H1 (cell line): ENCODE data around the gene AOAH. TPM values are rescaled to one million over a fixed set of nuclear protein-coding genes. Genes with fewer than 3 reads are reported as not detected.

Source experiments
- CTCF ChIA-PET: fragments of 300-600 bp; sonication (Branson Sonifier 250); formaldehyde crosslinking; loops from one replicate; lab custom pipeline; 2021; ENCODE audit not compliant: partially characterized antibody; lab: Charles Lee
- POLR2A ChIA-PET: fragments of 300-600 bp; sonication (Branson Sonifier 250); formaldehyde crosslinking; loops from one replicate; lab custom pipeline; 2021; ENCODE audit warnings: inconsistent platforms; ENCODE audit not compliant: partially characterized antibody; lab: Charles Lee
- DNase-seq, 2 experiments: peaks; one replicate each; pipeline versions ENCODE4 v3.0.0 to v3.0.0-alpha.2; 2010 to 2022; ENCODE audit warnings: low spot score in 2 of 2, low read depth in 1 of 2, mixed read lengths in 1 of 2
- FAIRE-seq: peaks from 2 replicates; lab custom pipeline; 2011; peaks lifted over from hg19 to GRCh38; lab: Jason Lieb, UNC
- H2AFZ ChIP-seq: 2 replicates; pipeline ENCODE4 v1.8.1; 2012; ENCODE audit warnings: low read length, inconsistent platforms
- H2AK5ac ChIP-seq: 2 replicates; pipeline ENCODE4 v1.6.1; 2013; ENCODE audit warnings: low read depth, low read length
- H2BK120ac ChIP-seq: replicated peaks from 2 replicates; pipeline ENCODE3; 2013; ENCODE audit warnings: low read depth, low read length, inconsistent platforms
- H2BK12ac ChIP-seq: 2 replicates; pipeline ENCODE4 v1.6.1; 2013; ENCODE audit warnings: low read depth, low read length
- H2BK15ac ChIP-seq: 2 replicates; pipeline ENCODE4 v1.6.1; 2013; ENCODE audit warnings: low read length
- H2BK20ac ChIP-seq: 2 replicates; pipeline ENCODE4 v1.6.1; 2013; ENCODE audit warnings: low read length
- H2BK5ac ChIP-seq: 2 replicates; pipeline ENCODE4 v1.6.1; 2013; ENCODE audit warnings: low read depth, low read length
- H3K14ac ChIP-seq: 2 replicates; pipeline ENCODE4 v1.6.1; 2013; ENCODE audit warnings: inconsistent platforms; ENCODE audit not compliant: insufficient read length
- H3K18ac ChIP-seq: 2 replicates; pipeline ENCODE4 v1.6.1; 2013; ENCODE audit warnings: low read length; ENCODE audit errors: extremely low read depth
- H3K23ac ChIP-seq: 2 replicates; pipeline ENCODE4 v1.6.1; 2013; ENCODE audit warnings: inconsistent platforms; ENCODE audit not compliant: insufficient read length
- H3K23me2 ChIP-seq: 2 replicates; pipeline ENCODE4 v1.6.1; 2013; ENCODE audit warnings: low read depth, low read length
- H3K27ac ChIP-seq: 2 replicates; pipeline ENCODE4 v1.6.1; 2011; ENCODE audit warnings: low read depth, low read length, inconsistent platforms
- H3K27me3 ChIP-seq, 4 experiments: replicated peaks in 1 of 4; 1 replicate in 1 of 4; 2 replicates in 3 of 4; pipeline versions ENCODE4 v1.6.1 to v1.8.1; 2011 to 2013; ENCODE audit warnings: low read length in 3 of 4, mild to moderate bottlenecking in 3 of 4, inconsistent platforms in 2 of 4, mixed read lengths in 2 of 4, moderate library complexity in 1 of 4; ENCODE audit not compliant: control insufficient read depth in 3 of 4, insufficient read depth in 3 of 4; ENCODE audit errors: extremely low read depth in 1 of 4
- H3K36me3 ChIP-seq, 4 experiments: 2 replicates each; pipeline versions ENCODE4 v1.6.1 to v1.8.1; 2011 to 2013; ENCODE audit warnings: mild to moderate bottlenecking in 4 of 4, low read length in 3 of 4, moderate library complexity in 2 of 4, control low read depth in 1 of 4, inconsistent platforms in 1 of 4; ENCODE audit not compliant: insufficient read depth in 4 of 4, control insufficient read depth in 2 of 4
- H3K4ac ChIP-seq: replicated peaks from 2 replicates; pipeline ENCODE3; 2013; ENCODE audit warnings: low read length, low read depth, mixed read lengths, inconsistent platforms; ENCODE audit not compliant: insufficient read length
- H3K4me1 ChIP-seq, 4 experiments: replicated peaks in 1 of 4; 1 replicate in 1 of 4; 2 replicates in 3 of 4; pipeline versions ENCODE4 v1.6.1 to v1.8.1; 2011 to 2013; ENCODE audit warnings: low read length in 3 of 4, inconsistent platforms in 2 of 4, mixed read lengths in 1 of 4; ENCODE audit not compliant: insufficient read depth in 4 of 4, control insufficient read depth in 3 of 4
- H3K4me2 ChIP-seq, 2 experiments: 2 replicates each; pipeline versions ENCODE4 v1.6.1 to v1.8.1; 2011 to 2013; ENCODE audit warnings: low read depth in 2 of 2, low read length in 2 of 2, control low read depth in 1 of 2, inconsistent platforms in 1 of 2, mild to moderate bottlenecking in 1 of 2; ENCODE audit not compliant: insufficient read depth in 1 of 2
- H3K4me3 ChIP-seq, 4 experiments: fragments of 200-600, 300-600 bp in 1 of 4; sonication (generic), shearing (Covaris generic), sonication (Bioruptor Twin) in 1 of 4; 2 replicates each; pipeline versions ENCODE4 v1.5.1 to v1.8.1; 2011 to 2016; ENCODE audit warnings: low read length in 4 of 4, low read depth in 3 of 4, control low read depth in 2 of 4, inconsistent platforms in 2 of 4, mild to moderate bottlenecking in 2 of 4, mixed read lengths in 1 of 4, moderate library complexity in 1 of 4; ENCODE audit not compliant: insufficient read depth in 2 of 4; ENCODE audit errors: extremely low read depth in 1 of 4
- H3K56ac ChIP-seq: replicated peaks from 2 replicates; pipeline ENCODE3; 2013; ENCODE audit warnings: low read depth, mild to moderate bottlenecking, mixed read lengths, low read length, inconsistent platforms; ENCODE audit not compliant: insufficient read length
- H3K79me1 ChIP-seq: 2 replicates; pipeline ENCODE4 v1.6.1; 2013; ENCODE audit warnings: low read depth, low read length, control low read depth
- H3K79me2 ChIP-seq, 2 experiments: 2 replicates each; pipeline versions ENCODE4 v1.6.1 to v1.8.1; 2012 to 2013; ENCODE audit warnings: low read length in 2 of 2, mild to moderate bottlenecking in 2 of 2, inconsistent platforms in 1 of 2; ENCODE audit not compliant: insufficient read depth in 2 of 2, control insufficient read depth in 1 of 2
- H3K9ac ChIP-seq, 4 experiments: replicated peaks in 1 of 4; 1 replicate in 1 of 4; 2 replicates in 3 of 4; pipeline versions ENCODE4 v1.6.1 to v1.8.1; 2011 to 2013; ENCODE audit warnings: low read depth in 3 of 4, low read length in 3 of 4, control low read depth in 2 of 4, mild to moderate bottlenecking in 2 of 4, moderate library complexity in 2 of 4, inconsistent platforms in 1 of 4; ENCODE audit errors: extremely low read depth in 1 of 4
- H3K9me3 ChIP-seq, 2 experiments: 2 replicates each; pipeline versions ENCODE4 v1.6.1 to v1.8.1; 2012 to 2013; ENCODE audit warnings: mild to moderate bottlenecking in 2 of 2, moderate library complexity in 2 of 2, control low read depth in 1 of 2, inconsistent platforms in 1 of 2, low read depth in 1 of 2, low read length in 1 of 2, mixed read lengths in 1 of 2; ENCODE audit not compliant: insufficient read depth in 2 of 2
- H4K20me1 ChIP-seq, 2 experiments: replicated peaks in 1 of 2; 2 replicates each; pipeline versions ENCODE3 to v1.8.1; 2011 to 2013; ENCODE audit warnings: inconsistent platforms in 2 of 2, low read length in 2 of 2, mild to moderate bottlenecking in 1 of 2; ENCODE audit not compliant: insufficient read depth in 2 of 2, control insufficient read depth in 1 of 2
- H4K5ac ChIP-seq: 2 replicates; pipeline ENCODE4 v1.6.1; 2013; ENCODE audit warnings: low read length, low read depth, mixed read lengths, inconsistent platforms; ENCODE audit not compliant: insufficient read length
- H4K8ac ChIP-seq: 2 replicates; pipeline ENCODE4 v1.8.0; 2013; ENCODE audit warnings: mild to moderate bottlenecking, moderate library complexity, low read length, inconsistent platforms; ENCODE audit not compliant: insufficient read depth; ENCODE audit errors: extremely low read depth
- H4K91ac ChIP-seq: replicated peaks from 2 replicates; pipeline ENCODE3; 2013; ENCODE audit warnings: low read length, mixed read lengths, inconsistent platforms; ENCODE audit not compliant: insufficient read length
- BACH1 ChIP-seq: IDR thresholded peaks from 2 replicates; pipeline ENCODE4 v1.6.1; 2012; ENCODE audit warnings: low read length, improper control_type of control experiment
- CBX8 ChIP-seq: fragments of 300-800, 300-1000 bp; sonication (generic); IDR thresholded peaks from 2 replicates; pipeline ENCODE4 v1.7.1; 2016; ENCODE audit warnings: low read depth, low read length, borderline replicate concordance
- CEBPB ChIP-seq: IDR thresholded peaks from 2 replicates; pipeline ENCODE4 v1.6.1; 2012; ENCODE audit warnings: low read depth, low read length
- CHD1 ChIP-seq: IDR thresholded peaks from 2 replicates; pipeline ENCODE4 v1.6.1; 2012; ENCODE audit warnings: low read depth, low read length, improper control_type of control experiment
- CTBP2 ChIP-seq: IDR thresholded peaks from 2 replicates; pipeline ENCODE4 v1.7.0; 2011; ENCODE audit warnings: borderline replicate concordance, mild to moderate bottlenecking, moderate library complexity, mixed read lengths, low read length; ENCODE audit not compliant: insufficient read depth, insufficient read length
- EGR1 ChIP-seq: IDR thresholded peaks from 2 replicates; pipeline ENCODE4 v1.6.1; 2011; ENCODE audit warnings: low read depth, low read length, borderline replicate concordance
- EZH2 ChIP-seq: fragments of 200-600 bp; sonication (generic); IDR thresholded peaks from 2 replicates; pipeline ENCODE4 v1.7.1; 2012; ENCODE audit warnings: low read depth, mild to moderate bottlenecking, moderate library complexity, low read length, inconsistent platforms; ENCODE audit not compliant: severe bottlenecking
- GABPA ChIP-seq: IDR thresholded peaks from 2 replicates; pipeline ENCODE4 v1.6.1; 2011; ENCODE audit warnings: mild to moderate bottlenecking, low read length, moderate library complexity, borderline replicate concordance; ENCODE audit not compliant: insufficient read depth
- JUN ChIP-seq: IDR thresholded peaks from 2 replicates; pipeline ENCODE4 v1.6.1; 2011; ENCODE audit warnings: low read depth, mild to moderate bottlenecking, improper control_type of control experiment, low read length
- KDM4A ChIP-seq: IDR thresholded peaks from one replicate; pipeline ENCODE4 v1.7.1; 2012; ENCODE audit warnings: low read depth, mild to moderate bottlenecking, moderate library complexity, low read length, inconsistent platforms; ENCODE audit not compliant: severe bottlenecking
- NANOG ChIP-seq: IDR thresholded peaks from 2 replicates; pipeline ENCODE4 v1.6.1; 2011; ENCODE audit warnings: low read length, low read depth, mild to moderate bottlenecking, inconsistent platforms; ENCODE audit not compliant: insufficient read depth, poor library complexity, severe bottlenecking
- RBBP5 ChIP-seq: IDR thresholded peaks from 2 replicates; pipeline ENCODE4 v1.7.1; 2012; ENCODE audit warnings: low read depth, mild to moderate bottlenecking, inconsistent platforms, low read length, moderate library complexity, borderline replicate concordance
- TAF7 ChIP-seq: optimal IDR thresholded peaks from 2 replicates; pipeline ENCODE3; 2011; ENCODE audit warnings: low read depth, mild to moderate bottlenecking, inconsistent platforms, low read length, moderate library complexity, borderline replicate concordance
- TEAD4 ChIP-seq: IDR thresholded peaks from 2 replicates; pipeline ENCODE4 v1.6.1; 2012; ENCODE audit warnings: low read depth, low read length, inconsistent platforms, mixed read lengths
- ZNF274 ChIP-seq: IDR thresholded peaks from 2 replicates; pipeline ENCODE4 v1.7.0; 2012; ENCODE audit warnings: low read length, borderline replicate concordance; ENCODE audit errors: extremely low read depth
- polyA plus RNA-seq, 7 experiments: library from polyadenylated mRNA; depleted of rRNA in 3 of 7; stranded (reverse) in 5 of 7; unstranded in 2 of 7; fragments of >200 nt in 5 of 7; fragments of 200-250 nt in 2 of 7; gene quantifications; 1 replicate in 5 of 7; 2 replicates in 1 of 7; 4 replicates in 1 of 7; pipeline versions ENCODE4 v1.2.1 to v1.2.3, GENCODE V29; 2011 to 2013; ENCODE audit warnings: missing spikeins in 2 of 7, mixed read lengths in 2 of 7
- total RNA-seq: library from RNA; stranded (reverse); fragmentation: NEBNext Ultra II Directional; extraction: Animal tissue kit (Norgen Biotek cat#: 25700); gene quantifications from 2 replicates; pipeline ENCODE4 v1.2.1, GENCODE V29; 2021
- TF ChIP-seq, protein P1 (sequence below): IDR thresholded peaks from 2 replicates; pipeline ENCODE4 v1.6.1; 2012; ENCODE audit warnings: inconsistent platforms

Gene AOAH
- total and polyA plus RNA-seq, 2 of the 8 experiments (the other 6 are each of a cell fraction or from before 2014, with no cell fraction given) = 0.08 TPM; not detected in 1

GRCh38 chr7:36475011-36475342 is 249.3 kb downstream of the AOAH start:
- no peak overlapping the region for H4K8ac ChIP-seq
- H2BK5ac ChIP-seq = no peak overlapping the region
- no peak overlapping the region for H3K14ac ChIP-seq
- no peak overlapping the region for H2BK120ac ChIP-seq
- H2BK12ac ChIP-seq = no peak overlapping the region
- no peak overlapping the region for H3K4me3 ChIP-seq
- no peaks in the 10 kb centered on the region for H3K27me3 ChIP-seq
- no peak overlapping the region for H2AFZ ChIP-seq
- H3K27ac ChIP-seq = no peak overlapping the region
- H3K23ac ChIP-seq = no peak overlapping the region
- no peaks in the 10 kb centered on the region for H3K79me2 ChIP-seq
- no peak overlapping the region for H4K5ac ChIP-seq
- no peak overlapping the region for H2BK15ac ChIP-seq
- H3K56ac ChIP-seq = no peak overlapping the region
- ChIA-PET CTCF (interaction anchor here (0.8 to 9.4 kb wide), 12 partner anchors 13 to 726 kb away, joined by 3 to 75 read pairs (median 4); no protein-coding TSS in a partner anchor), POLR2A (no interaction called here)
- H3K9ac ChIP-seq = no peak overlapping the region
- FAIRE-seq (no peak), DNase-seq (no peak)
- no peaks in the 10 kb centered on the region for H3K36me3 ChIP-seq
- no peak overlapping the region for H3K4ac ChIP-seq
- H3K79me1 ChIP-seq = no peaks in the 10 kb centered on the region
- peaks cover 0 to 1% of the 10 kb centered on the region in 2 experiments for H4K20me1 ChIP-seq
- no peak overlapping the region for H4K91ac ChIP-seq
- H3K4me2 ChIP-seq = no peak overlapping the region
- H3K9me3 ChIP-seq = no peaks in the 10 kb centered on the region
- H3K23me2 ChIP-seq = no peaks in the 10 kb centered on the region
- H2AK5ac ChIP-seq = no peak overlapping the region
- no peak overlapping the region for H3K18ac ChIP-seq
- no peak overlapping the region for H2BK20ac ChIP-seq
- H3K4me1 ChIP-seq = no peaks in the 10 kb centered on the region
- TF ChIP-seq CHD1 (no peak), RBBP5 (no peak), JUN (no peak), GABPA (no peak), EZH2 (no peak), KDM4A (no peak), CEBPB (no peak), ZNF274 (no peak), CBX8 (no peak), TEAD4 (no peak), NANOG (no peak), BACH1 (no peak), CTBP2 (no peak), EGR1 (no peak), TAF7 (no peak)
- TF ChIP-seq, protein P1, sequence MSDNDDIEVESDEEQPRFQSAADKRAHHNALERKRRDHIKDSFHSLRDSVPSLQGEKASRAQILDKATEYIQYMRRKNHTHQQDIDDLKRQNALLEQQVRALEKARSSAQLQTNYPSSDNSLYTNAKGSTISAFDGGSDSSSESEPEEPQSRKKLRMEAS = no peak
